ENCODE measurements around the gene MGAT1. TPM values are rescaled to one million over a fixed set of nuclear protein-coding genes. Genes with fewer than 3 reads are reported as not detected.

The MGAT1 gene
- total RNA-seq, 1 donor from 2014 or later, result 116 TPM

- H3K4me3 ChIP-seq (ENCODE audit: insufficient read depth, low read depth, low read length), result no peak overlapping the region
- H3K27ac ChIP-seq (ENCODE audit: low read depth, low read length), result no peak overlapping the region
- H3K27me3 ChIP-seq (ENCODE audit: insufficient read depth, low read length), result no peaks in the 10 kb centered on the region
- H3K4me1 Mint-ChIP-seq (ENCODE audit: low read depth, unreplicated experiment), result peaks cover 16% of the 10 kb centered on the region
- no peaks in the 10 kb centered on the region for H3K9me3 ChIP-seq (ENCODE audit: insufficient read depth, low read depth, low read length)
- H3K4me3 Mint-ChIP-seq (ENCODE audit: unreplicated experiment), result peak overlapping the region; percentile 17
- H3K4me1 ChIP-seq (ENCODE audit: insufficient read depth, low read length), result peaks cover 8% of the 10 kb centered on the region
- DNase-seq (ENCODE audit: low read depth), result no peak
- H3K9ac ChIP-seq (ENCODE audit: low read length), result no peak overlapping the region
- H3K4me2 ChIP-seq (ENCODE audit: low read length), result no peak overlapping the region
- no peaks in the 10 kb centered on the region for H4K20me1 ChIP-seq (ENCODE audit: insufficient read depth, low read length)
- H3K79me2 ChIP-seq (ENCODE audit: insufficient read depth, low read length), result no peaks in the 10 kb centered on the region
- H3K36me3 Mint-ChIP-seq (ENCODE audit: low read depth, unreplicated experiment), result no peaks in the 10 kb centered on the region
- H3K9me3 Mint-ChIP-seq (ENCODE audit: unreplicated experiment), result peaks cover 3% of the 10 kb centered on the region
- H3K27me3 Mint-ChIP-seq (ENCODE audit: low read depth, unreplicated experiment), result no peaks in the 10 kb centered on the region
- TF ChIP-seq CTCF (IDR thresholded peaks at IDR 0.05; ENCODE audit: insufficient read depth, low read depth, low read length), result no peak
- no peak for TF ChIP-seq EZH2 (IDR thresholded peaks at IDR 0.05; ENCODE audit: insufficient read depth, low read length)
- FAIRE-seq, result no peak
- H3K36me3 ChIP-seq (ENCODE audit: insufficient read depth, low read length), result no peaks in the 10 kb centered on the region
- no peak overlapping the region for H2AFZ ChIP-seq (ENCODE audit: low read depth, low read length)
- no peak overlapping the region for H3K27ac Mint-ChIP-seq (ENCODE audit: unreplicated experiment)
Measured at GRCh38 chr5:180823940-180824629, 21.5 kb upstream of the MGAT1 start.

GRCh38 chr5:180823346-180823745 is 20.7 kb upstream of the MGAT1 start:
- Mint-ChIP-seq H3K27ac (ENCODE audit: unreplicated experiment) (no peak overlapping the region), H3K4me3 (ENCODE audit: unreplicated experiment) (no peak overlapping the region), H3K27me3 (ENCODE audit: low read depth, unreplicated experiment) (no peaks in the 10 kb centered on the region), H3K36me3 (ENCODE audit: low read depth, unreplicated experiment) (no peaks in the 10 kb centered on the region), H3K4me1 (ENCODE audit: low read depth, unreplicated experiment) (peaks cover 16% of the 10 kb centered on the region), H3K9me3 (ENCODE audit: unreplicated experiment) (peaks cover 3% of the 10 kb centered on the region)
- Histone ChIP-seq H3K36me3 (ENCODE audit: insufficient read depth, low read length) (no peaks in the 10 kb centered on the region), H3K27me3 (ENCODE audit: insufficient read depth, low read length) (no peaks in the 10 kb centered on the region), H4K20me1 (ENCODE audit: insufficient read depth, low read length) (no peaks in the 10 kb centered on the region), H3K9ac (ENCODE audit: low read length) (no peak overlapping the region), H3K4me1 (ENCODE audit: insufficient read depth, low read length) (peaks cover 8% of the 10 kb centered on the region), H3K4me3 (ENCODE audit: insufficient read depth, low read depth, low read length) (no peak overlapping the region), H2AFZ (ENCODE audit: low read depth, low read length) (no peak overlapping the region), H3K27ac (ENCODE audit: low read depth, low read length) (no peak overlapping the region), H3K4me2 (ENCODE audit: low read length) (no peak overlapping the region), H3K9me3 (ENCODE audit: insufficient read depth, low read depth, low read length) (no peaks in the 10 kb centered on the region), H3K79me2 (ENCODE audit: insufficient read depth, low read length) (no peaks in the 10 kb centered on the region)
- DNase-seq (ENCODE audit: low read depth) (no peak), FAIRE-seq (no peak)
- no peak for TF ChIP-seq CTCF (IDR thresholded peaks at IDR 0.05; ENCODE audit: insufficient read depth, low read depth, low read length)
- no peak for TF ChIP-seq EZH2 (IDR thresholded peaks at IDR 0.05; ENCODE audit: insufficient read depth, low read length)

GRCh38 chr5:180821538-180821937 is 18.9 kb upstream of the MGAT1 start:
- Mint-ChIP-seq H3K36me3 (ENCODE audit: low read depth, unreplicated experiment) (no peaks in the 10 kb centered on the region), H3K4me3 (ENCODE audit: unreplicated experiment) (no peak overlapping the region), H3K9me3 (ENCODE audit: unreplicated experiment) (peaks cover under 1% of the 10 kb centered on the region)

More at GRCh38 chr5:180821538-180821937, 18.9 kb upstream of the MGAT1 start:
- Histone ChIP-seq H3K4me1 (ENCODE audit: insufficient read depth, low read length) (peaks cover 23% of the 10 kb centered on the region), H3K9ac (ENCODE audit: low read length) (no peak overlapping the region), H4K20me1 (ENCODE audit: insufficient read depth, low read length) (no peaks in the 10 kb centered on the region), H3K4me2 (ENCODE audit: low read length) (no peak overlapping the region), H3K27me3 (ENCODE audit: insufficient read depth, low read length) (no peaks in the 10 kb centered on the region), H3K79me2 (ENCODE audit: insufficient read depth, low read length) (no peaks in the 10 kb centered on the region), H3K4me3 (ENCODE audit: insufficient read depth, low read depth, low read length) (no peak overlapping the region), H3K27ac (ENCODE audit: low read depth, low read length) (no peak overlapping the region), H3K36me3 (ENCODE audit: insufficient read depth, low read length) (no peaks in the 10 kb centered on the region), H3K9me3 (ENCODE audit: insufficient read depth, low read depth, low read length) (no peaks in the 10 kb centered on the region), H2AFZ (ENCODE audit: low read depth, low read length) (no peak overlapping the region)
- H3K4me1 Mint-ChIP-seq (ENCODE audit: low read depth, unreplicated experiment), result peaks cover 24% of the 10 kb centered on the region
- TF ChIP-seq EZH2 (IDR thresholded peaks at IDR 0.05; ENCODE audit: insufficient read depth, low read length), result no peak
- TF ChIP-seq CTCF (IDR thresholded peaks at IDR 0.05; ENCODE audit: insufficient read depth, low read depth, low read length), result no peak
- H3K27me3 Mint-ChIP-seq (ENCODE audit: low read depth, unreplicated experiment), result no peaks in the 10 kb centered on the region
- FAIRE-seq (no peak), DNase-seq (ENCODE audit: low read depth) (no peak)
- H3K27ac Mint-ChIP-seq (ENCODE audit: unreplicated experiment), result no peak overlapping the region

Measured in astrocyte (in vitro differentiated cells and primary cell).